ENCODE results near the gene INPP5D.

INPP5D gene

GRCh38 chr2:233131936-233132720, 72.0 kb downstream of the INPP5D start:
- no peak for DNase-seq
- peaks cover 15% of the 10 kb centered on the region for H3K27me3 ChIP-seq
- TF ChIP-seq CTCF (IDR thresholded peaks at IDR 0.05; ENCODE audit: low read depth, low read length): no peak
- no peaks in the 10 kb centered on the region for H3K4me1 ChIP-seq
- no peak overlapping the region for H3K4me3 ChIP-seq (ENCODE audit: low read depth, low read length)
- H3K9me3 ChIP-seq: no peaks in the 10 kb centered on the region; the same call in 1 of the 2 replicates
- no peaks in the 10 kb centered on the region for H3K36me3 ChIP-seq

GRCh38 chr2:233133239-233133638, 73.1 kb downstream of the INPP5D start:
- no peak for TF ChIP-seq CTCF (IDR thresholded peaks at IDR 0.05; ENCODE audit: low read depth, low read length)
- no peak overlapping the region for H3K4me3 ChIP-seq (ENCODE audit: low read depth, low read length)
- H3K36me3 ChIP-seq: no peaks in the 10 kb centered on the region

GRCh38 chr2:233135421-233135820, 75.3 kb downstream of the INPP5D start:
- no peak for TF ChIP-seq CTCF (IDR thresholded peaks at IDR 0.05; ENCODE audit: low read depth, low read length)
- Histone ChIP-seq H3K4me1 (no peaks in the 10 kb centered on the region), H3K9me3 (no peaks in the 10 kb centered on the region), H3K4me3 (ENCODE audit: low read depth, low read length) (no peak overlapping the region), H3K27me3 (peaks cover 4% of the 10 kb centered on the region; the same call in 1 of the 2 replicates), H3K36me3 (no peaks in the 10 kb centered on the region)
- no peak for DNase-seq

More at GRCh38 chr2:233133239-233133638, 73.1 kb downstream of the INPP5D start:
- no peak for DNase-seq
- no peaks in the 10 kb centered on the region for H3K4me1 ChIP-seq
- H3K27me3 ChIP-seq: peaks cover 15% of the 10 kb centered on the region
- H3K9me3 ChIP-seq: no peaks in the 10 kb centered on the region; the same call in 1 of the 2 replicates

GRCh38 chr2:233137040-233137439, 76.9 kb downstream of the INPP5D start:
- no peak for DNase-seq
- no peak for TF ChIP-seq CTCF (IDR thresholded peaks at IDR 0.05; ENCODE audit: low read depth, low read length)
- Histone ChIP-seq H3K4me1 (no peaks in the 10 kb centered on the region), H3K4me3 (ENCODE audit: low read depth, low read length) (no peak overlapping the region), H3K36me3 (no peaks in the 10 kb centered on the region), H3K27me3 (peaks cover under 1% of the 10 kb centered on the region; the same call in 1 of the 2 replicates), H3K9me3 (no peaks in the 10 kb centered on the region)

GRCh38 chr2:233140077-233140585, 80.0 kb downstream of the INPP5D start:
- no peak for TF ChIP-seq CTCF (IDR thresholded peaks at IDR 0.05; ENCODE audit: low read depth, low read length)
- H3K36me3 ChIP-seq: no peaks in the 10 kb centered on the region
- H3K4me3 ChIP-seq (ENCODE audit: low read depth, low read length): no peak overlapping the region
- H3K27me3 ChIP-seq: peaks cover 3% of the 10 kb centered on the region
- H3K4me1 ChIP-seq: no peaks in the 10 kb centered on the region
- H3K9me3 ChIP-seq: no peaks in the 10 kb centered on the region
- DNase-seq: no peak

GRCh38 chr2:233140978-233141377, 80.8 kb downstream of the INPP5D start:
- DNase-seq: no peak
- Histone ChIP-seq H3K4me3 (ENCODE audit: low read depth, low read length) (no peak overlapping the region), H3K9me3 (no peaks in the 10 kb centered on the region), H3K4me1 (no peaks in the 10 kb centered on the region), H3K36me3 (no peaks in the 10 kb centered on the region), H3K27me3 (peaks cover 3% of the 10 kb centered on the region)
- TF ChIP-seq CTCF (IDR thresholded peaks at IDR 0.05; ENCODE audit: low read depth, low read length): no peak

Data from BE2C (cell line).